Loucy (cell line): ENCODE data around the gene THAP9.

Source experiments
- EZH2phosphoT487 ChIP-seq: fragments of 200-600 bp; IDR thresholded peaks from 2 replicates; pipeline ENCODE4 v1.6.1; 2018; ENCODE audit warnings: antibody characterized with exemption, mild to moderate bottlenecking, moderate library complexity, borderline replicate concordance
- TF ChIP-seq, protein P1 (sequence below): fragments of 200-600 bp; sonication (generic); conservative IDR thresholded peaks from 2 replicates; pipeline ENCODE4 v1.5.1; 2014; ENCODE audit warnings: mild to moderate bottlenecking, antibody characterized with exemption, low read length

DNA sequence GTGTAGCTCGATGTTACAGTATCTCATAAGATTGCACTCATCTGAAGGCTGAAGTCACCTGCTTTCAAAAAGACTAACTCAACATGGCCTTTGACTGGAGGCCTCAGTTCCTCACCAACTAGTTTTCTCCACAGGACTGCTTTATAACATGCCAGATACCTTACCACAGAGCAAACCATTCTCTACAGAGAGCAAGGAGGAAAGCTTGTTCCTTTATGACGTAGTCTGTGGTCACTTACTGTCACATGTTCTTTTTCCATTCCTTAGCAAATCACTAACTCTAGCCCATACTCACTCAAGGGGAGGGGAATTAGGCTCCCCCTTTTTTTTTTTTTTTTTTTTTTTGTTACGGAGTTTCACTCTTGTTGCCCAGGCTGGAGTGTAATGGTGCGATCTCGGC is 3.2 kb downstream of the THAP9 start:
- TF ChIP-seq, protein P1, sequence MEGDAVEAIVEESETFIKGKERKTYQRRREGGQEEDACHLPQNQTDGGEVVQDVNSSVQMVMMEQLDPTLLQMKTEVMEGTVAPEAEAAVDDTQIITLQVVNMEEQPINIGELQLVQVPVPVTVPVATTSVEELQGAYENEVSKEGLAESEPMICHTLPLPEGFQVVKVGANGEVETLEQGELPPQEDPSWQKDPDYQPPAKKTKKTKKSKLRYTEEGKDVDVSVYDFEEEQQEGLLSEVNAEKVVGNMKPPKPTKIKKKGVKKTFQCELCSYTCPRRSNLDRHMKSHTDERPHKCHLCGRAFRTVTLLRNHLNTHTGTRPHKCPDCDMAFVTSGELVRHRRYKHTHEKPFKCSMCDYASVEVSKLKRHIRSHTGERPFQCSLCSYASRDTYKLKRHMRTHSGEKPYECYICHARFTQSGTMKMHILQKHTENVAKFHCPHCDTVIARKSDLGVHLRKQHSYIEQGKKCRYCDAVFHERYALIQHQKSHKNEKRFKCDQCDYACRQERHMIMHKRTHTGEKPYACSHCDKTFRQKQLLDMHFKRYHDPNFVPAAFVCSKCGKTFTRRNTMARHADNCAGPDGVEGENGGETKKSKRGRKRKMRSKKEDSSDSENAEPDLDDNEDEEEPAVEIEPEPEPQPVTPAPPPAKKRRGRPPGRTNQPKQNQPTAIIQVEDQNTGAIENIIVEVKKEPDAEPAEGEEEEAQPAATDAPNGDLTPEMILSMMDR, result no peak
- no peak for TF ChIP-seq EZH2phosphoT487
